ENCODE measurements around the gene OR52H1. TPM values are rescaled to one million over a fixed set of nuclear protein-coding genes. Genes with fewer than 3 reads are reported as not detected.
"Not testable (repeated sequence)": the region's sequence is repeated elsewhere in the genome, so short reads cannot be mapped to it uniquely, and the experiment has no call there.

The OR52H1 gene
- total RNA-seq (2014; rRNA removed; shearing (Covaris generic)): not detected in 2 replicates
- polyA plus RNA-seq (2015; cell fraction: cytosol; rRNA removed): not detected in 2 replicates
- polyA plus RNA-seq (2015; cell fraction: nucleus; rRNA removed): not detected in 2 replicates

DNA sequence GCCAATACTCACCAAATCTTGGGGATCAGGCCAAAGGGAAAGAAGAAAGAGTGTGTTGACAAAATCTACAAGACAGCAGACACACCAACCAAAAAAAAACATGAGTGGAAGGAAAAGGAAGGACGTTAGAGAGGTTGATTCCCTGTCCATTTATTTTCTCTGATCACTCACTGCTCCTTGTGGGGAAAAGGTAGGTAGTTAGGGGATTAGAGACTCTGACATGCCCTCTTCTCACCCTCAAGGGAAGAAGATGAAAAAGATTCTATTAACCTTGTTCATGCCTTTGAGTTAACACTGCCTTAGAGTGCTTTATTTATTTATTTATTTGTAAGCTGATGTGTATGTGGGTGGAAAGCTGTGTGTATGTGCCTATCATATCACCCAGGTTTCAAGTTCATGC, at the start of gene OR52H1:
OR52H1 (minus strand) TSS at position 101 of the 400 bp plus-strand sequence. CDS start 3,035 bp downstream, outside the sequence.
- DNase-seq (ENCODE audit: low read depth, low spot score): no peak
- in situ Hi-C loops (cut with HindIII; ENCODE audit: low pct_unique_long_range_greater_than_20kb, low sequenced_read_pairs): no loop called here

DNA sequence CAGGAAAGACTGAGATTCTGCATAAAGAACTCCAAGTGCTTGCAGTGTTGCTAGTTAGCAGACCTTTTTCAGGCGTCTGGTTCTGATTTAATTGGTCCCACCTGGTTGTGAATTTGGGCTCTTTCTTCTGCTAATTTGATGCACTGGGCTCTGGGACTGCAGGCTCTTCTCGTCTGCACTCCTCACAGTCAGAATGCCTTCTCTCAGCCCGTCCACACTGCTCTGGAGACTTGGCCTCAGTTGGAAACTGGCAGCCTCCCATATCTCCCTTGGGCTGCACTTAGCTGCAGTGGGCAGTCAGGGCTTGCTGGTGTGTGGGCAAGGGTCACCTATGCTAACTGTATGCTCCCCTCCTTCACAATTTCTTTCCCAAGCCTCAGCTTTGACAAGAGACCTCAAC, 49.6 kb upstream of the OR52H1 start:
- in situ Hi-C loops (cut with HindIII; ENCODE audit: low pct_unique_long_range_greater_than_20kb, low sequenced_read_pairs): no loop called here
- no peak for DNase-seq (ENCODE audit: low read depth, low spot score)

DNA sequence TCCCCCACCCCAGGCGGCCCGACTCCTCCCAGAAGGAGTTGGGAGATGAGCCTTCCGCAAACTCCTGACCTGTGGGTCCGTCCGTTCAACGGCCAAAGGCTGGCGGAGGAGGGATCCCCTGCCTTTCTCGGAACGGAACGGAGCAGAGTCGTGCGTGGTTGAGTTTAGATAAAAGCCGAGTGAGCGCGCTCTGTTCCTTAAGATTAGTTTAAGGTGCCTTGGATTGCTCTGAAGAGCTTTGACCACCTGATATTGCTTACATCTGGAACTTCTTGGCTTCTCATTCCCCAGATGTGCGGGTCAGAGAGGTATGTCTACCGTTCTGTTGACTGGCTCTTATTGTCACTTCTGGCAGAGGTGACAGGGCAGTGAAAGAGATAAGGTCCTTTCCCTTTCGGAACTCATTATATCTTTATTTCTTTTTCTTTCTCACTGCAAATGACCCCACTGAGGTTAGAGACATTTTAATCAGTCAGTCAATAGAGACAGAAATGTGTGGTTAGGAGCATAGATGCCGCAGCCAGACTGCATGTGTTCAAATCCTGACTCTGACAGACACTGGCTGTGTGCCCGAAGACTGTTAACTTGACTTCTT, 48.4 kb upstream of the OR52H1 start, which contains the start of gene TRIM6:
TRIM6 (plus strand) TSS at position 31 of the 595 bp plus-strand sequence; CDS start at position 292, 261 bp downstream.
- in situ Hi-C loops (cut with HindIII; ENCODE audit: low pct_unique_long_range_greater_than_20kb, low sequenced_read_pairs): no loop called here
- peak; percentile 78 for DNase-seq (ENCODE audit: low read depth, low spot score)

DNA sequence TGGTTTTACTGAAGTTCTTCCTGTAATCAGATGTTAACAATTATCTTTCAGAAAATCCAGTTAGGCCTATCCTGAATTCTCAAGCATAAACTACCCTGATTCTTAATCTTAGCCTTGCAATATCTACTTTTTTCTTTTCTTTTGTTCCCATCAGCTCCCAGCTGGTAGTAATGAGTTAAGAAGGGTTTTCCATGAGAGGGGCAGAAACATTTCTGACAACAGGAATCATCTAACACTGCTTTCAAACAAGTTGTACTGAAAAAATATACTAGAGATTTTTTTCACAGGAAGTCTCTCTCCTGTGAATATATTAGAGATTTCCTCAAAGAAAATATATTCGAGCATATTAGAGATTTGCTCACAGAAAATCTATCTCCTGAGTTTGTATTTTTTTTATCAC, 44.8 kb upstream of the OR52H1 start:
- no peak for DNase-seq (ENCODE audit: low read depth, low spot score)
- in situ Hi-C loops (cut with HindIII; ENCODE audit: low pct_unique_long_range_greater_than_20kb, low sequenced_read_pairs): no loop called here

DNA sequence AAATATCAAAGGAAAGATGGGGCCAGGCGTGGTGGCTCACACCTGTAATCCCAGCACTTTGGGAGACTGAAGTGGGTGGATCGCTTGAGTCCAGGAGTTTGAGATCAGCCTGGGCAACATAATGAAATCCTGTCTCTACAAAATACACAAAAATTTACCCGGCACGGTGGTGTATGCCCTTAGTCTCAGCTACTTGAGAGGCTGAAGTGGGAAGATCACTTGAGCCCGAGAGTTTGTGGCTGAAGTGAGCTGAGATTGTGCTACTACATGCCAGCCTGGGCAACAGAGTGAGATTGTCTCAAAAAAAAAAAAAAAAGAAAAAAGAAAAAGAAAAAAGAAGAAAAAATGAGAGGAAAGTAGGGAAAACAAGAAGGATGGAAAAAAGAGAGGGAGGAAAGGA, 44.3 kb upstream of the OR52H1 start:
- in situ Hi-C loops (cut with HindIII; ENCODE audit: low pct_unique_long_range_greater_than_20kb, low sequenced_read_pairs): no loop called here
- DNase-seq (ENCODE audit: low read depth, low spot score): no peak

DNA sequence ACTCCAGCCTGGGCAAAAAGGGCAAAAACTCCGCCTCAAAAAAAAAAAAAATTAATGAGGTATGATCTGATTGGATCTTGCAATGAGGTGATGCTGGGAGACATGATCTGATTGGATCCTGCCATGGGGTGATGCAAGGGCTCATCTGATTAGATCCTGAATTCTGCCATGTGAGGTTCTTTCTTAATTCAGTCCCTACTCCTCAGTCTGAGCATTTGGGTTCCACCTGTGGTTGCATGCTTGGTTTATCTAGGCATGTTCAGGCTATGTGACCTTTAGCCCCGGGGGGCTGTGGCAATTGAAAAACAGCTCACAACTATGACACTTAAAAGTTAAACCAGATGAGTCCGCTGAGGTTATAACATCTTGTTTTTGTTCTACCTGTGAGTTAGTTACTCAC, 43.3 kb upstream of the OR52H1 start:
- no peak for DNase-seq (ENCODE audit: low read depth, low spot score)
- in situ Hi-C loops (cut with HindIII; ENCODE audit: low pct_unique_long_range_greater_than_20kb, low sequenced_read_pairs): no loop called here

DNA sequence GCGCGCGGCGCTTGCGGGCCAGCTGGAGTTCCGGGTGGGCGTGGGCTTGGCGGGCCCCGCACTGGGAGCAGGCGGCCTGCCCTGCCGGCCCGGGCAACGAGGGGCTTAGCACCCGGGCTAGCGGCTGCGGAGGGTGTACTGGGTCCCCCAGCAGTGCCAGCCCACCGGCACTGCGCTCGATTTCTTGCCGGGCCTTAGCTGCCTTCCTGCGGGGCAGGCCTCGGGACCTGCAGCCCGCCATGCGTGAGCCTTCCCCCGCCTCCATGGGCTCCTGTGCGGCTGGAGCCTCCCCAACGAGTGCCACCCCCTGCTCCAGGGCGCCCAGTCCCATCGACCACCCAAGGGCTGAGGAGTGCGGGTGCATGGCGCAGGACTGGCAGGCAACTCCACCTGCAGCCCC, 41.6 kb upstream of the OR52H1 start:
- DNase-seq (ENCODE audit: low read depth, low spot score); in situ Hi-C loops (cut with HindIII; ENCODE audit: low pct_unique_long_range_greater_than_20kb, low sequenced_read_pairs): not testable (repeated sequence)

DNA sequence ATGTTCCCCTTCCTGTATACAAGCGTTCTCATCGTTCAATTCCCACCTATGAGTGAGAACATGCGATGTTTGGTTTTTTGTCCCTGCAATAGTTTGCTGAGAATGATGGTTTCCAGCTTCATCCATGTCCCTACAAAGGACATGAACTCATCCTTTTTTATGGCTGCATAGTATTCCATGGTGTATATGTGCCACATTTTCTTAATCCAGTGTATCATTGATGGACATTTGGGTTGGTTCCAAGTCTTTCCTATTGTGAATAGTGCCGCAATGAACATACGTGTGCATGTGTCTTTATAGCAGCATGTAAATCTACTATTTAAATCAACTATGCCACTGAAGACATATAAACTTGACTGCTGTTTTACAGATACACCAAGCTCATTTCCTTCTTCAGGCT, 36.1 kb upstream of the OR52H1 start:
- in situ Hi-C loops (cut with HindIII; ENCODE audit: low pct_unique_long_range_greater_than_20kb, low sequenced_read_pairs): not testable (repeated sequence)

DNA sequence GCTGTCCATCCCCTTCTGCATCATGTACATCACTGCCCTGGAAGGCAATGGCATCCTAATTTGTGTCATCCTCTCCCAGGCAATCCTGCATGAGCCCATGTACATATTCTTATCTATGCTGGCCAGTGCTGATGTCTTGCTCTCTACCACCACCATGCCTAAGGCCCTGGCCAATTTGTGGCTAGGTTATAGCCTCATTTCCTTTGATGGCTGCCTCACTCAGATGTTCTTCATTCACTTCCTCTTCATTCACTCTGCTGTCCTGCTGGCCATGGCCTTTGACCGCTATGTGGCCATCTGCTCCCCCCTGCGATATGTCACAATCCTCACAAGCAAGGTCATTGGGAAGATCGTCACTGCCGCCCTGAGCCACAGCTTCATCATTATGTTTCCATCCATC, 32.7 kb upstream of the OR52H1 start:
- no peak for DNase-seq (ENCODE audit: low read depth, low spot score)
- in situ Hi-C loops (cut with HindIII; ENCODE audit: low pct_unique_long_range_greater_than_20kb, low sequenced_read_pairs): no loop called here

More for the DNA sequence above, 36.1 kb upstream of the OR52H1 start:
- not testable (repeated sequence) for DNase-seq (ENCODE audit: low read depth, low spot score)

DNA sequence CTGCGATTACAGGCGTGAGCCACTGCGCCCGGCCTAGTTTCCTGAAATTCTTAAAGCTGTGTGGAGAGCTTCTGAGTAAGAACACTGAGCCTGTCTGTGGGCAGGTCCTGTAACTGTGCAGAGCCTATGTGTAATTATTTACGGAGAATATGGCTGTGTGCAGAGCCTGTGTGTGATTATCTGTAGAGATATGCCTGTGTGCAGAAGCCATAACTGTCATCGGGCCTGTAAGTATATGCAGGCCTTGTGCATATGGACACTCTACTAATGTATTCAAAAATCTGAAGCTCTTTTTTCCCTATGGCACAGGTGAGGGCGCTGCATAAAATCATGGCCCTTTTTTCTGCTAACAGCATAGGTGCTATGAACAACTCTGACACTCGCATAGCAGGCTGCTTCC, 32.2 kb upstream of the OR52H1 start, which contains the start of gene OR52B6:
OR52B6 (plus strand) TSS at position 301 of the 400 bp plus-strand sequence; CDS start at position 301, 0 bp downstream.
- no peak for DNase-seq (ENCODE audit: low read depth, low spot score)
- in situ Hi-C loops (cut with HindIII; ENCODE audit: low pct_unique_long_range_greater_than_20kb, low sequenced_read_pairs): no loop called here

DNA sequence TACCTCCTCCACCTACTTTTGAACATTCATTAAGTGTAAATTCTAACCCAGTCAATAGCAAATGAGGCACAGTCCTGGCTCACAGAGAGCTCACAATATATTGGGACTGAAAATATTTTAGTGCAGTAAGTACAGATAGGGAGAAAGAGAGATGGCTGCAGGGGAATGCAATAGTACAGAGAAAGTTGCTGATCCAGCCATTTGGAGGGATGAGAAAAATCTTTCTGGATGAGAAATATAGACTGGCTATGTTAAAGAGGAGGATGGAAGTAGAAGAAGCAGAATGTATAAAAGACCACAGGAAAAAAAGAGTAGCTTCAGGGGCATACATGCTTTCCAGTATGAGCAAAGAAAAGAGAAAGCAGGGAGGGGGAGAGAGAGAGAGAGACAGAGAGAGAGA, 28.8 kb upstream of the OR52H1 start:
- no peak for DNase-seq (ENCODE audit: low read depth, low spot score)
- in situ Hi-C loops (cut with HindIII; ENCODE audit: low pct_unique_long_range_greater_than_20kb, low sequenced_read_pairs): no loop called here

DNA sequence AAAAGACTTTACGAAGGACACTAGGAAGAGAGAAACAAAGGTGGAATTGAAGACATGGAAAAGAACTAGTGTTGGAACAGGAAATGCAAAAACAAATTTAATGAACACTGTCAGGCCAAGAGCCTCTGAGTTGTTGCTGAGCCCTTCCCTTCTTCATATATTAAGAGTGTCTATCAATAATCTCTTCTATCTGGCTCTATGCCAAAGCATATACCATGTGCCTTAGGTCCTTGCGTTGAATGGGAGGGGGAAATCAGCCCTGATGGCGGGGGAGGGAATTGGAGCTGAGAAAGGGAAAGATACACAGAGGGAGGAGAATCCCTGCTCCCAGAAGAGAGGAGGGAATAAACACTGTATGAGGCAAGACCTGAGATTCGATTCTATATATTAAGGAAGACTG, 26.8 kb upstream of the OR52H1 start:
- DNase-seq (ENCODE audit: low read depth, low spot score): no peak
- in situ Hi-C loops (cut with HindIII; ENCODE audit: low pct_unique_long_range_greater_than_20kb, low sequenced_read_pairs): no loop called here

DNA sequence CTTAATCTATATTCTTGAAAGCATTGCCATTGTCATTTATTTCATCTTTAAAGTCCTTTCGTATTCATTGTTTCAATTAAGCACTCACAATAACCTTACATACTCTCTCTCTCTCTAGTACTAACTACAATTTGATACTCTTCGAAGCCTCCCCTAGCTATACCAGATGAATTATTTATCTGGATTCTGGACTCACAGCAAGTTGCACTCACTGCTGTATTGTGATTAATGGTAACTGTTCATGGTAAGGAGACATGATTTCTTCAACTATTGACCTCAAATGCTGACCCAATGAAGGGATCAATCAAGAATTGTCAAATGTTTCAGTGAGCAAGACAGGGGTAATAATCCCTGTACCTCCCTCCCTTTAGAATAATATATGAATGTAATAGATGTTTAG, 26.3 kb upstream of the OR52H1 start:
- no peak for DNase-seq (ENCODE audit: low read depth, low spot score)
- in situ Hi-C loops (cut with HindIII; ENCODE audit: low pct_unique_long_range_greater_than_20kb, low sequenced_read_pairs): no loop called here

DNA sequence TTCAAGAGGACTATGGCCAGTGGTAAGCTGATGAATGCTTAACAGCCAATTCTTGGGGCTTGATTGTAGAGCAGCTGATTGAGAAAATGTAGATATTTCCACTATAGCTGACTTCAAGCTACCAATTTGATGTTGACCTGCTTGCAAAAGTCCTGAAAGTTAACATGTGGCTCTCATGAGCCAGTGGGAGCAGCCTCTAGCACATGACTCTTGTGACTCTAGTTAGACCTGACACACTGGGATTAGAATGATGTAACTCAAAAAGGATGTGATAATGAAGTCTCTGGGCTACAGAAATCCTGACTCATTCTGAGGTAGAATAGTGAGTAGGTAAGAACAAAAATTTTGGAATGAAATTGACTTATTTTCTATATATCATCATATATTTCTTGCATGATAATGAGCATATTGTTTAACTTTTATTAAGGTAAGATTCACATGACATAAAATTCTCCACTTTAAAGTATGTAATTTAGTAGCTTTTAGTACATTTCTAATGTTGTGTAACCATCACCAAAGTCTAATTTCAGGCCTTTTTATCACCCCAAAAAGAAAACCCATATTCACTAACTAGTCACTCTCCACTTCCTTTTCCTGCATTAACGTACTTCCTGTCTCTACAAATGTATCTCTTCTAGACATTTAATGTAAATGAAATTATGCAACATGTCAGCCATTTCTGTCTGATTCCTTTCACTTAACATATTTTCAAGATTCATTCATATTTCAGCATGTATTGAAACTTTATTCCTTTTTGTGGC, 16.1 kb upstream of the OR52H1 start:
- in situ Hi-C loops (cut with HindIII; ENCODE audit: low pct_unique_long_range_greater_than_20kb, low sequenced_read_pairs): no loop called here
- DNase-seq (ENCODE audit: low read depth, low spot score): no peak

DNA sequence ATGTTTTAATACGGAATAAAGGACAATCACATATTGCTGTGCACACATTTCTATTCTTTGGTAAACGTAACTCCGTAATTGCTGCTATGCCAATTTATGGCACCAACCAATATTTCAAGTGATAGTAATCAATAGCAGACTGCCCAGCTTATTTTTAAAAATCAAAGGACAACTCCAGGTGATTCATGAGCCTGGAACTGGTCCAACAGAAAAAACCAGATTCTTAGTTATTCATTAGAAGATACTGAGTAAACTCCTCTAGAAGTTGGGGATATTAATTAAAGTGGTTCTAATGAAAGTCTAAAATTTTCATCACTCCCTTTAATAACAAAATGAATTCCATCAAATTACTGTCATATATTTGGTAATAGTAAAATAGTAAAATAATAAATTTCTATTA, 9.4 kb upstream of the OR52H1 start:
- in situ Hi-C loops (cut with HindIII; ENCODE audit: low pct_unique_long_range_greater_than_20kb, low sequenced_read_pairs): no loop called here
- DNase-seq (ENCODE audit: low read depth, low spot score): no peak

DNA sequence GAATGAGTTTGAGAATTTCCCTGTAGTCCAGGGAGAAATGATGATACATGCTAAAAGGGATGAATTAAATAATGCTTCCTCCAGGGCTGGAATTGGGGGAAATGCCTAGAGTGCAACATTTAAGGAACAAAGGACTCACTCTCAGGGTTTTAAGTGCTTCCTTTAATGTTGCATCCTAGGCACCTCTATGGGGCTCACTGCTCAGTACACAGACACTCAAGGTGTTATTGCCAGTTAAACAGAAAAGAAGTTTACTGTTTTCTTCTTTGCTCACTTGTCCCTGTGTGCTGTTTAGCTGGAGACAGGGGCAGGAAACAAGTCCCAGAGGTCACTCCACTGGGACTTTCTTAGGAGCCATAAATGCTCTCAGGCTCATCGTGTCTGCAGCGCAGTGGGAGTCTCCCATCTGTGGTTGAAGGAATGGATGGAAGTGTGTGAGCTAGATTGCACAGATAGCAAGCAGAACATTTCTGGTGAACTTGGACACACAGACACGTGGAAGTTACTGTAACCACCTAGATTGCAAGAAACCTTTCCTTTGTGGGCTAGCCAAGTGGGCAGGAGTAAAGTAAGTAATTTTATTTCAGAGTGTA, 8.4 kb upstream of the OR52H1 start:
- DNase-seq (ENCODE audit: low read depth, low spot score): no peak
- in situ Hi-C loops (cut with HindIII; ENCODE audit: low pct_unique_long_range_greater_than_20kb, low sequenced_read_pairs): no loop called here

DNA sequence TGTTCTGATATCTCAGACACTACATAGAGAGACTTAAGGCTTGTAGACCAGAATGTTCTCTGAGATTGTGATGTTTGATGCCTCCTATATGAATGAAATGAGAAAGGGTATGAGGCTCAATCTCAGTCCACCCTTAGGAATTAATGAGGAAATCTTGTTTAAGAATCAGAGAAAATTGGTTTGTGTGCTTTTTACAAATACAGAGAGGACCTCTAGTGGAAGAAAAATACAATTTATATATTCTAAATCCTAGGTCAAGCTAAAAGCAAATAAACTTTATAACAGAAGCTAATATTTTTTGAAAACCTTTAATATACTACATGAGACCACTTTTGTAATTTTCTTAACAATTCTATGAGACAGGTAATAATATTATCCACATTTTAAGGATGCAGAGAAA, 5.0 kb upstream of the OR52H1 start:
- in situ Hi-C loops (cut with HindIII; ENCODE audit: low pct_unique_long_range_greater_than_20kb, low sequenced_read_pairs): no loop called here
- DNase-seq (ENCODE audit: low read depth, low spot score): peak; percentile 26

DNA sequence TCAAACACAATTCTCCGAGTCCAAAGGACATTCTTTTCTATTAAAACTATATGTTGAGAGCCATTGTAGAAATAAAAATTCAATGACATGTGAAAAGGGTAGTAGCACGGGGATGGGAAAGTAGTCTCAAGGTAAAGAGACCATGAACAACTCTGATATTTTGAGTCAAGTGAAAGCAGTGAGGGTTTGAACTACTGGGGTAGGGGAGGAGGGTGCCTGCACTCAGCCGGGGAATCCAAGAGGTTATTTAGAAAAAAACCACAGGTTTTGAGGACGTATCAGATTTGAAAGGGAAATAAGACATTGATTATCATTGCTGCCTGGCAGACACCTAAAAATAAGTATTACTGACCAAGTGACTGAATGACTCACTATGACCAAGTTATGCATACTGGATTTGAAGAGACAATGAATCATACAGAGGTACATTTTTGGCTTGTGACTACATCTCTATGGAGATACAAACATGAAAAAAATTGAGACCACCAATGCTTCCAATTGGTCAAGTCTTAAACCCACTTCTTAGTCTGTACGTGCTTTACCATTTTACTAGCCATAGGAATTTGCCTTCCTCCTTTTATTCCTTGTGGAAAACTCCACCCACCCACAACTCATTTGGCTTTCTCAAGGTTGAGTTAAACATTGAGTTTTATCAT, 2.2 kb upstream of the OR52H1 start:
- in situ Hi-C loops (cut with HindIII; ENCODE audit: low pct_unique_long_range_greater_than_20kb, low sequenced_read_pairs): no loop called here
- no peak for DNase-seq (ENCODE audit: low read depth, low spot score)

All from SK-MEL-5 (cell line).